Breast epithelium (tissue), 4 donors: ENCODE data around the gene ZC3H11A. TPM values are rescaled to one million over a fixed set of nuclear protein-coding genes. Genes with fewer than 3 reads are reported as not detected.

Experiments
- DNase-seq, 2 donors: peaks; one replicate each; pipeline ENCODE4 v3.0.0-alpha.2; 2019; ENCODE audit warnings: low spot score in 2 of 2
- H3K27ac ChIP-seq, 2 donors: fragments of 200-600 bp; sonication (generic) in 1 of 2; one replicate each; pipeline ENCODE4 v1.5.1; 2016 to 2019; ENCODE audit warnings: mild to moderate bottlenecking in 1 of 2
- H3K27me3 ChIP-seq, 2 donors: fragments of 200-600 bp; sonication (generic) in 1 of 2; one replicate each; pipeline versions ENCODE4 v1.5.1 to v1.6.0; 2017 to 2019; ENCODE audit warnings: control low read depth in 1 of 2, mild to moderate bottlenecking in 1 of 2
- H3K36me3 ChIP-seq: fragments of 200-600 bp; one replicate; pipeline ENCODE4 v1.5.1; 2019
- H3K4me1 ChIP-seq, 2 donors: fragments of 200-600 bp; sonication (generic); one replicate each; pipeline ENCODE4 v1.5.1; 2016 to 2019; ENCODE audit warnings: control low read depth in 1 of 2
- H3K4me3 ChIP-seq, 3 donors: fragments of 200-600 bp; sonication (generic); 1 replicate in 2 of 3; 2 replicates in 1 of 3; pipeline ENCODE4 v1.5.1; 2016 to 2019; ENCODE audit warnings: mild to moderate bottlenecking in 3 of 3, moderate library complexity in 2 of 3
- H3K9me3 ChIP-seq, 2 donors: fragments of 200-600 bp; sonication (generic) in 1 of 2; one replicate each; pipeline ENCODE4 v1.5.1; 2016 to 2019; ENCODE audit warnings: control low read depth in 1 of 2
- CTCF ChIP-seq, 3 donors: fragments of 450-650 bp; IDR thresholded peaks; one replicate each; pipeline ENCODE4 v1.5.1; 2016 to 2017; ENCODE audit warnings: antibody characterized with exemption in 3 of 3, mild to moderate bottlenecking in 3 of 3, moderate library complexity in 3 of 3
- POLR2A ChIP-seq: fragments of 450-650 bp; IDR thresholded peaks from one replicate; pipeline ENCODE4 v1.6.1; 2016; ENCODE audit warnings: antibody characterized with exemption, mild to moderate bottlenecking, moderate library complexity
- POLR2AphosphoS5 ChIP-seq, 3 donors: sonication (generic); formaldehyde crosslinking; IDR thresholded peaks; one replicate each; pipeline ENCODE4 v1.6.1; 2017; ENCODE audit warnings: antibody characterized with exemption in 3 of 3
- intact Hi-C: fragments of 100-400 bp; cut with DNase I; formaldehyde crosslinking; loops from one replicate; pipeline ENCODE4 v1.15.1; 2023; ENCODE audit warnings: low total_unique reads
- total RNA-seq, 3 donors: library from RNA; depleted of rRNA; stranded (reverse); fragments of >200 nt; gene quantifications; one replicate each; pipeline ENCODE4 v1.1.0, GENCODE V29; 2016

Gene ZC3H11A
- total RNA-seq, 3 donors from 2014 or later = 102 to 154 (median 124) TPM

- intact Hi-C loops = no loop called here
- Histone ChIP-seq H3K4me1 (peaks cover 8 to 9% of the 10 kb centered on the region in 2 donors), H3K4me3 (peak overlapping the region in 1 of 3 donors; percentile 86), H3K36me3 (no peaks in the 10 kb centered on the region), H3K9me3 (no peaks in the 10 kb centered on the region), H3K27ac (no peak overlapping the region), H3K27me3 (no peaks in the 10 kb centered on the region)
- TF ChIP-seq POLR2A (no peak), CTCF (IDR thresholded peaks at IDR 0.05) (peak in 1 of 3 donors; percentile 12)
- DNase-seq = peak in 1 of 2 donors; percentile 37
Observed at GRCh38 chr1:203797948-203798655, 2.7 kb downstream of the ZC3H11A start.

GRCh38 chr1:203799157-203799556 is 3.7 kb downstream of the ZC3H11A start:
- peaks cover 8 to 9% of the 10 kb centered on the region in 2 donors for H3K4me1 ChIP-seq
- H3K27me3 ChIP-seq = no peaks in the 10 kb centered on the region
- no peak overlapping the region for H3K27ac ChIP-seq
- intact Hi-C loops = no loop called here
- TF ChIP-seq POLR2AphosphoS5 (IDR thresholded peaks at IDR 0.05) (no peak), POLR2A (no peak), CTCF (IDR thresholded peaks at IDR 0.05) (no peak)
- no peak overlapping the region for H3K4me3 ChIP-seq
- no peaks in the 10 kb centered on the region for H3K9me3 ChIP-seq
- no peak for DNase-seq
- no peaks in the 10 kb centered on the region for H3K36me3 ChIP-seq

- Histone ChIP-seq H3K9me3 (no peaks in the 10 kb centered on the region), H3K27ac (no peak overlapping the region), H3K4me3 (peak overlapping the region in 1 of 3 donors; percentile 27), H3K27me3 (no peaks in the 10 kb centered on the region), H3K4me1 (peaks cover 8 to 9% of the 10 kb centered on the region in 2 donors), H3K36me3 (no peaks in the 10 kb centered on the region)
- TF ChIP-seq POLR2A (no peak), POLR2AphosphoS5 (IDR thresholded peaks at IDR 0.05) (no peak), CTCF (IDR thresholded peaks at IDR 0.05) (no peak)
- no peak for DNase-seq
- intact Hi-C loops = no loop called here
Observed at GRCh38 chr1:203799971-203800370, 4.5 kb downstream of the ZC3H11A start.

- intact Hi-C loops = no loop called here
- Histone ChIP-seq H3K36me3 (no peaks in the 10 kb centered on the region), H3K27me3 (no peaks in the 10 kb centered on the region), H3K27ac (no peak overlapping the region), H3K4me1 (no peaks in the 10 kb centered on the region), H3K9me3 (no peaks in the 10 kb centered on the region), H3K4me3 (no peak overlapping the region)
- no peak for DNase-seq
- TF ChIP-seq CTCF (IDR thresholded peaks at IDR 0.05) (no peak), POLR2AphosphoS5 (IDR thresholded peaks at IDR 0.05) (no peak), POLR2A (no peak)
Observed at GRCh38 chr1:203805689-203806088, 10.3 kb downstream of the ZC3H11A start.

GRCh38 chr1:203807196-203807595 is 11.8 kb downstream of the ZC3H11A start:
- H3K9me3 ChIP-seq = no peaks in the 10 kb centered on the region
- H3K27me3 ChIP-seq = no peaks in the 10 kb centered on the region
- no peaks in the 10 kb centered on the region for H3K36me3 ChIP-seq
- intact Hi-C loops = no loop called here
- no peaks in the 10 kb centered on the region for H3K4me1 ChIP-seq
- no peak for DNase-seq
- H3K4me3 ChIP-seq = no peak overlapping the region
- no peak overlapping the region for H3K27ac ChIP-seq
- TF ChIP-seq POLR2A = no peak
- no peak for TF ChIP-seq CTCF (IDR thresholded peaks at IDR 0.05)
- no peak for TF ChIP-seq POLR2AphosphoS5 (IDR thresholded peaks at IDR 0.05)
